ENCODE results near the gene PCNX2. TPM values are rescaled to one million over a fixed set of nuclear protein-coding genes. Genes with fewer than 3 reads are reported as not detected.

The PCNX2 gene
- total RNA-seq, 1 donor from 2014 or later: 18.4 TPM

GRCh38 chr1:232939748-232940147 lies 355.8 kb downstream of the PCNX2 start:
- no peak for DNase-seq (ENCODE audit: extremely low spot score, unreplicated experiment)
- no peak overlapping the region for H3K4me3 Mint-ChIP-seq
- peaks cover 3% of the 10 kb centered on the region for H3K27me3 Mint-ChIP-seq
- H3K36me3 Mint-ChIP-seq: peaks cover 3% of the 10 kb centered on the region
- H3K4me1 Mint-ChIP-seq (ENCODE audit: unreplicated experiment): peaks cover 7% of the 10 kb centered on the region
- H3K9me3 Mint-ChIP-seq: no peaks in the 10 kb centered on the region
- TF ChIP-seq CTCF (conservative IDR thresholded peaks at IDR 0.05): no peak
- H3K27ac Mint-ChIP-seq: no peak overlapping the region

GRCh38 chr1:232938926-232939325 lies 356.6 kb downstream of the PCNX2 start:
- no peak for DNase-seq (ENCODE audit: extremely low spot score, unreplicated experiment)
- Mint-ChIP-seq H3K4me1 (ENCODE audit: unreplicated experiment) (peaks cover 6% of the 10 kb centered on the region), H3K27ac (no peak overlapping the region), H3K36me3 (peaks cover 3% of the 10 kb centered on the region), H3K9me3 (no peaks in the 10 kb centered on the region), H3K27me3 (peaks cover 3% of the 10 kb centered on the region), H3K4me3 (no peak overlapping the region)
- TF ChIP-seq CTCF (conservative IDR thresholded peaks at IDR 0.05): no peak

- Mint-ChIP-seq H3K27me3 (peaks cover 3% of the 10 kb centered on the region), H3K4me3 (no peak overlapping the region), H3K36me3 (peaks cover 3% of the 10 kb centered on the region), H3K9me3 (no peaks in the 10 kb centered on the region), H3K4me1 (ENCODE audit: unreplicated experiment) (no peaks in the 10 kb centered on the region), H3K27ac (no peak overlapping the region)
- no peak for DNase-seq (ENCODE audit: extremely low spot score, unreplicated experiment)
- TF ChIP-seq CTCF (conservative IDR thresholded peaks at IDR 0.05): no peak
Measured at GRCh38 chr1:232937741-232938375, 357.7 kb downstream of the PCNX2 start.

- Mint-ChIP-seq H3K4me1 (ENCODE audit: unreplicated experiment) (no peaks in the 10 kb centered on the region), H3K27ac (no peak overlapping the region), H3K4me3 (no peak overlapping the region), H3K9me3 (no peaks in the 10 kb centered on the region), H3K27me3 (peaks cover 3% of the 10 kb centered on the region), H3K36me3 (peaks cover 3% of the 10 kb centered on the region)
- DNase-seq (ENCODE audit: extremely low spot score, unreplicated experiment): no peak
- no peak for TF ChIP-seq CTCF (conservative IDR thresholded peaks at IDR 0.05)
Measured at GRCh38 chr1:232936941-232937340, 358.6 kb downstream of the PCNX2 start.

Other genes starting within 250 kb of the PCNX2 start
- gene MAP3K21, start 32.0 kb upstream of the PCNX2 start, total RNA-seq (ENCODE audit: low replicate concordance): 3.6 and 6.4 TPM in 2 replicates

Data from type B pancreatic cell (in vitro differentiated cells).